NCI-H146 (cell line): ENCODE results near the gene STX17.
"Not testable (repeated sequence)": the region's sequence is repeated elsewhere in the genome, so short reads cannot be mapped to it uniquely, and the experiment has no call there.

Source experiments
- DNase-seq: peaks from one replicate; lab custom pipeline; 2025; lab: John Stamatoyannopoulos, UW

The STX17 gene

DNA sequence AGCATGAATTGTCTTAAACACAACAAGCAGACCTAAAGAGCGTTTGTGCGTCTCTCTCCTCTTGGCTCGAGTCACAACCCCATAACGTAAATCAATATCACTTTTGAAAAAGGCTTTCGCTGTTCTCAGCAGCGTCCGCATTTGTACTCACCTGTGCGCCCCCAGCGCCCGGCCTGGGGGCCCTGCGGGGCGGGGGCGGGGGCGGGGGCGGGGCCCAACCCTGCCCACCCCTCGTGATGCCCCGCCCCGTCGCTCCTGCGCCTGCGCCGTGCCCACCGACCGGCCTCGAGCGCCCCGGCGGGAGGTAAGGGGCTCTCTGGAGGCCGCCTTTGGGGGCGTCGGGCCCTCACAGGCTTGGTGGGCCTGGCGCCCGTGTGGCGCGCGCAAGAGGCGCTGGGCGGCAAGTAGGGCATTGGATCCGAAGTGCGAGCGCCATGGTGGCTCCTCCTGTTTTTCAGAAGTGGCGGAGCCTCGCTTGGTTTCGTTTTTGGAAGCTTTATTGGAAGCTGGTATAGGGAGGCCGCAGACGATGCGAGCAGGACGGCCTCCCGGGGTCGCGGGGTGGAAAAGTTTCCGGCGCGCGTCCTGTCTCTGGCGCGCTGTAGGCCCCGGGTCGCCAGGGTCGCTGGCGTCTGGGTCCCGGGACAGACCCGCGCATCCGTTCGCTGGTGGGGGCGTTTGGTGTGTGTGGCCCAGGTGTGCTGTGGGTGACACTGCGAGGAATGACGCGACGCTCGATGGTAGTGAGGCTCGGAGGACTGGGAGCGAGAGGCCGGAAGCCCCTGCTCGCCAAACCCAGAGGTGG is at the start of gene STX17:
STX17 (plus strand) TSS at position 252 of the 805 bp plus-strand sequence. CDS start 8,586 bp downstream, outside the sequence.
- peak; percentile 68 for DNase-seq

DNA sequence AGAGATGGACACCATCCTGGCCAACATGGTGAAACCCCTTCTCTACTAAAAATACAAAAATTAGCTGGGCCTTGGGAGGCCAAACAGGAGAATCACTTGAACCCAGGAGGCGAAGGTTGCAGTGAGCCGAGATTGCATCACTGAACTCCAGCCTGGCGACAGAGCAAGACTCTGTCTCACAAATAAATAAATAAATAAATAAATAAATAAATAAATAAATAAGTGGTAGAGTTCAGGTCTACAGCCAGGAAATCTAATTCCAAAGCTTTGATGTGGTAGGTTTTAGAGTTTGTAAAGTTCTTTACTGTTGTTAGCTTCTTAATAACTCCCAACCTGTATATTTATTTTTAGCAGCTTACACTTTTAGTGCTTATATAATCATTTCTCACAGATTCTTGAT is 48.9 kb upstream of the STX17 start:
- DNase-seq = not testable (repeated sequence)

DNA sequence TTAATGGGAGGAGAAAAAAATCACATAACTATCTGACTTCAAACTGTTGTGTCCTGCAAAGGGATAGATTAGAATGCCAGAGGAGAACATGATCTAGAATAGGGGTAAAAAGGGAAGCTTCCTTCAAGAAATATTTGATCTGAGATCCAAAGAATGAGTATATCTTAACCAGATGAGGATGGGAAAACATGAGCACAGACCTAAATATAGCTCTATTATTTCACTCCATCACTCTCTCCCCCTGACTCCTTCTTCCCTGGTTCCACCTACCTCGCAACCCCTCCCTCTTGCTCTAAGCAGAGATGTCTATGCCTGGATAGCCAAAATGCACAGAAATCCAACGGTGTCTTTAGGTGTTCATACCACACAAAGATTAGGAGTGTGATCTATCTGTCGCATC is 48.4 kb upstream of the STX17 start:
- no peak for DNase-seq

DNA sequence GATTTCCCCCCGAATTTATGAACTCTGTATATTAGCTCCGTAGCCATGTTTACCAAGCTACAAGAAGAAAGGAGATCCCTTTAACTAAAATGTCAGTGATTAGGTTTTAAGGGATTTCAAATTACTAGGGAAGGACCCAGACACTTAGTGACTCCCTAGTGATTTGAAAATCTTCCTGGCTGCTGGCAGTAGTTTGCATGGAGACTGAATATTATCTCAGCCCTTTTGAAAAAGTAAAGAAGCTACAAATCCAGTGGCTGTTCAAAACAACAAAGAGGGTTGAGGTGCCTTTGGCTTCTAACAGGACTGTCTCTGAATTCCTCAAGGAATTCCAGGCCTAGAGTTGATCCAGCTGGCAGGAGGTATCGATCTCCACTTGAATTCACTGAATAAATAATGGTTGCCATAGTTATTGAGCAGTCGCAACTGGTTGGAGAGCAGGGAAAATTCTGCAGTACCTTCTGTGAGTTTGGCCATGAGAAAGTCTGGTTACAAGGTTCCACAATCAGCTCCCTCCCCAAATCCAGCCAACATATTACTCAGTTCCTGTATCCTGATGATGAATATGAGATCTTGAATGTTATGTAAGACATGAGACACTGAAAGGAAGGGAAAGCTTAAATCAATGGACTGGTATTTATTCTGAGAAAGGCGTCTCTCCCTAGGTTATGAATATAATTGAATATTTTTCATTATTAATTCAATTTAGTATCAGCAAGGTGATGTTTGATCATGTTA is 47.0 kb upstream of the STX17 start:
- peak; percentile 74 for DNase-seq

DNA sequence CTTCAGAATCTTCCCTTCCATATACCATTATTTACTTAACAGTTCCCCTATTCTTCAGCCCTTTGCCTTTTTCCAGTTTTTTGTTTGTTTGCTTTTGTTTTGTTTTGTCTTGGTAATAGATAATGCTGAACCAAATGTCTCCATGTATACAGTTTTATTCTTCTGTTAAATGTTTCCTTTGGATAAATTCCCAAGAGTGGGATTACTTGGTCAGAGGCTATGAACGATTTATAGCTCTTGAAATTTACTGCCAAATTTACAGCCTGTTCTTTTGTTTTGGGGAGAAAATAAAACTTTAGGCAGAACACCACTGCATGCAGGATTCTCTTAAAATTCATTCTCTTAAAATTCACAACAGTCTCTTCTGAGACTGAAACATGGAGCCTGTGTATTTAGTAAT is 46.2 kb upstream of the STX17 start:
- DNase-seq = no peak

DNA sequence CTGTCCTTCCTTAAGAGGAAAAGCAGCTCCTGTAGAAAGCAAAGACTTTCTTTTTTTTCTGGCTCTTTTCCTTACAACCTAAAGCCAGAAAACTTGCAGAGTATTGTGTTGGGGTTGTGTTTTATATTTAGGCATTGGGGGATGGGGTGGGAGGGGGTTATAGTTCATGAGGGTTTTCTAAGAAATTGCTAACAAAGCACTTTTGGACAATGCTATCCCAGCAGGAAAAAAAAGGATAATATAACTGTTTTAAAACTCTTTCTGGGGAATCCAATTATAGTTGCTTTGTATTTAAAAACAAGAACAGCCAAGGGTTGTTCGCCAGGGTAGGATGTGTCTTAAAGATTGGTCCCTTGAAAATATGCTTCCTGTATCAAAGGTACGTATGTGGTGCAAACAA is 42.5 kb upstream of the STX17 start:
- no peak for DNase-seq

DNA sequence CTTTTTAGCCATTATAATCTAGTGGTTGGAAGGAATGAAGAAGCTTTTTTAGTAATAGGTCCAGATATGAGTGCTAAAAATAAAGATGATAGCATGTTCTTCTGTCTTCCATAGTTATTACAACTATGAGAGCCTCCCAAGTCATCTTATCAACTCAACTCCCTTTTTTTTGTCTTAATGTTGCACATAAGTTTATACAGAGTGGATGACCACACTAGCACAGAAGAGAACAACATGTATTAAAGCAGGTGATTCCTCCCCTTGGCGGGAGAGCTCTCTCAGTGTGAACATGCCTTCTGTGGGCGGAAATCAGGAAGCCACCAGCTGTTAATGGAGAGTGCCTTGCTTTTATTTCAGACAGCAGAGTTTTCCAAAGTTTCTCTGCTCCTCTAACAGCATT is 40.1 kb upstream of the STX17 start:
- DNase-seq = no peak

DNA sequence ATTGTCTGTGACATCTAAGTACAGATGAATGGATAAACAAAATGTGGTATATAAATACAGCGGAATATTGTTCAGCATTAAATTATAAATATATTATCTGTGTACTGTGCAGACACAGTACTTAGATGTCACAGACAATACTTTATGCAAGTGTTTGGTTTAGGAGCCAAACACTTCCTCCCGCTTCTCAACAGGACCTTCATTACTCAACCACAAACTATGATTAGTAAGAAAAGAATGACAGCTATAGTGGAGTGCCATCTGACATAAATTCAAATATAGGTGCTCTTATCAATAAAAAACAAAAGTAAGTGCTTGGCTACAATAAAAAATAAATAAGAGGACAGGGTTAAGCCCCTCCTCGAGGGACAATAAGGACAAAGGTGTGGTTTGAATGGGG is 38.9 kb upstream of the STX17 start:
- no peak for DNase-seq

DNA sequence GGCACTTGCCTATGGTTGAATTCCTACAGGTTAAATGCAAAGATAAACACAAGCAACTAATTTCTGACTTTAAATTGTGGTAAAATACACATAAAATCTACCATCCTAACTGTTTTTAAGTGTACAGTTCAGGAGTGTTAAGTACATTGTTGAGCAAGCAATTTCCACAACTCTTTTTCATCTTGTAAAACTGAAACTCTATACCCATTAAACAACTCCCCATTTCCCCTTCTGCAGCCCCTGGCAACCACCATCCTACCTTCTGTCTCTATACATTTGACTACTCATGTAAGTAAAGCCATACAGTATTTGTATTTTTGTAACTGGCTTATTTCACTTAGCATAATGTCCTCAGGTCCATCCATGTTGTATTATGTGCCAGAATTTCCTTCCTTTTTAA is 38.5 kb upstream of the STX17 start:
- DNase-seq = no peak

DNA sequence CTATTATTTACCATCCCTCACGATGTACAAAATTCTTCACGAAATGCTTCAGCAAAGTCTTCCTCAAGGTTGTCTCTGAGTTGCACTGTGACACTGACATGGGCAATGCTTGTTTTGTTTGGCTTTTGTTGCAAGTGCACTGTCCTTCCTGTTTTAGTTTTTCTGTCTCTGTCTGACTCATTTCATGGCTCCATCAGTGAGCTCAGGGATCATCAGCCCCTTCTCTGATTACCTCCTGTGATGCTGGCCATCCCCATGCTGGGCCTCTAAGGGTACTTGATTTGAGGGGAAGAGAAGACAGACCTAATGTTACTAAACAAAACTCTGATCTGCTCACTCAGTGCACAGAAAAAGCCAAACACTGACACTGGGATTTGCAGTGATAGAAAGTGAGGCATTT is 37.6 kb upstream of the STX17 start:
- no peak for DNase-seq

DNA sequence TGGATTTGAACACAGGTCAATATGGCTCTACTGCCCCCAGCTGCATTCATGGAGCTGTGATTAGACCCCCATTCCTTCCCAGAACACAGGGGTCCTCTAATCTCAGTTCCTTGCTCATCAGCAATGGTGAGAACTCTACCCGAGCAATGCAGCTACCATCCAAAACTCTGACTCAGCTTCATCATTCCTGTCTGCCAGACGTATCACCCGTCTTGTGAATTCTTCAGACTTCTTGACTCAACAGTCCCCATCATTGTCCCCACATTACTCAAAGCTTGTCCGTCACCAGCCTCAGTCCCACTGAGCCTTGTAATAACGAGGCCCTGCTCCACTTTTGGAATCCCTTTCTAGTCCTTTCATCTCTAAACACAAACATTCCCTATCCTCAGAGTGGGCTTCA is 36.3 kb upstream of the STX17 start:
- DNase-seq = no peak

DNA sequence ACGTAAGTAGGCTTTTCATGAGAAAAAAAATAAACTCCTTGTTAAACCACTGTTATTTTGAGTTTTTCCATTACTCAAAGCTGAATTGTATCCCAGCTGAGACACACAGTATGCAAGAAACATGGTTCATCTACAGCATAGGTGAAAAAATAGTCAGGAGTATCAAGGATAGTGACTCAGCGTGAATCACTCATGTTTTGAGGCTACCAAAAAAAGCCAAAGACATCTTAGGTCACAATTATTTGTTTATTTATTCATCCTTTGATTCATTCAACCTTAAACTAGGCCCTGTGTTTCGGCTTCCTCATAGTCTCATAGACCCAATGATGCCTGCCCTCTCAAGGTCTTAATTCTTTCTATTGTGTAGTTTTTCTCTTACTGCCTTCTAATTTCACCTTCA is 32.9 kb upstream of the STX17 start:
- DNase-seq = no peak

DNA sequence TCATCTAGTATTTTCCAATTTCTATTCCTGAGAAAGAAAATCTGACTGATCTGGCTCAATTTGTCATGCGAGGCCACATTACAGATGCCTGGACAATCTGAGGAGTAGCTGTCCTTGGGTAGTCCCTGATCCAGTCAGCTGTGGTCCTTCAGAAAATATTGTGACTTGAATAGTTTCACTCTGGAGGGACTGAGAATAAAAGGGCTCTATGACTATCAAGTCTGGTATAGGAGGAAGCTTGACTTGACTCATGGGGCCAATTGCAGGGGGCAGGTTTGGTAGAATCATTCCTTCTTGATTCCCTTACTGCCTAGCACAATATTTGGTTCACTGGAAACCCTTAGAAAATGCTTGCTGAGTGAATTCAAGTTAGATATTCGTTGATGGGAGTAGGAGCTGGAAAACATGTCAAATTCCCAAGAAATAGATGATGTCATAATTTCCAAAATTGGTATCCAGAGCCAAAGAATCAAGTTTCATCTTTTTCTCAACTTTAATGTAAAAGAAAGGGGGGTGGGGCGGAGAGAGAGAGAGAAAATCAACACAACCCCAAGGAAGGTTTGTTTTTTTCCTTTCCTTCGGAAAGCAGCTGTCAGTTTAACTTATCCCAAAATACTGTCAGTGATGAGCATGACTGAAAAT is 32.4 kb upstream of the STX17 start:
- no peak for DNase-seq

DNA sequence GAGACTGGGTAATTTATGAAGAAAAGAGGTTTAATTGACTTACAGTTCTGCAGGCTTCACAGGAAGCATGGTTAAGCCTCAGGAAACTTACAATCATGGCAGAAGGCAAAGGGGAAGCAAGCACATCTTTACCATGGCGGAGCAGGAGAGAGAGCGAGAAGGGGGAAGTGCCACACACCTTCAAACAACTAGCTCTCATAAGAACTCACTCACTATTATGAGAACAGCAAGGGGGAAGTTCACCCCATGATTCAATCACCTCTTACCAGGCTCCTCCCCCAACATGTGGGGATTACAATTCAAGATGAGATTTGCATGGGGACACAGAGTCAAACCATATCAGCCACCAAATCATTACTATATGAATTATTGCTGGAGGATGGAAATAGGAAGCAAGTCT is 30.3 kb upstream of the STX17 start:
- no peak for DNase-seq

DNA sequence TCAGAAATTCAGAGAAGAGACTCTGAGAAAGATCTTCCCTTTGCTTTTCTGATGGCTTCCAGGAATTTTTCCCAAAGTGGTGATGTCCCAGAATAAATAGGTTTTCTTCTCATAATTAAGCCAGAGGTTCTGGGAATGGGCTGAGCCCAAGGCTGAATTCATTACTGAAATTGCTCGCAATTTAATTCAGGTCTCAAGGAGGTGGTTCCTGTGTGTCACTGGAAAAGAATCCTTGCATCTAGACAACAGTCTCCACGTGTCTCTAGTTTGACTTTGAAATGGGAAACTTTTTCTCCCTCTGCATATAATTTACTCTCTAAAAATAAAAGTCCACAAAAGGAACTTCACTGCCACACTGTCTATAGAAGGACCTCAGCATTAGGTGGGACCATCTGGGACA is 27.8 kb upstream of the STX17 start:
- no peak for DNase-seq

DNA sequence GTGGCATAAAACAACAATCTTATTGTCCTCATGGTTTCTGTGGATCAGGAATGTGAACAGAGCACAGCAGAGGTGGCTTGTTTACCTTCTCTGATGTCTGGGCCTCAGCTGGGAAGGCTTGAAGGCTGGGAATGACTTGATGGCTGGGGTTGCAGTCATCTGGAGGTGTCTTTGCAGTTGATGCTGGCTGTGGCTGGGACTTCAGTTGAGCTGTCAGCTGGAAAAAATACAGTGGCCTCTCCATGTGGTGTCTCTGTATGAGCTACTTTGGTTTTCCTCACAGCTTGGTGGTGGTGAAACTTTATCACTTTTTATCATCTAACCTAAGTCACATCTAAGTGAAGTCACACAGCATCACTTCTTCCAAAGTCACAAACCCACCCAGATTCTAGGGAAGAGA is 24.7 kb upstream of the STX17 start:
- no peak for DNase-seq

DNA sequence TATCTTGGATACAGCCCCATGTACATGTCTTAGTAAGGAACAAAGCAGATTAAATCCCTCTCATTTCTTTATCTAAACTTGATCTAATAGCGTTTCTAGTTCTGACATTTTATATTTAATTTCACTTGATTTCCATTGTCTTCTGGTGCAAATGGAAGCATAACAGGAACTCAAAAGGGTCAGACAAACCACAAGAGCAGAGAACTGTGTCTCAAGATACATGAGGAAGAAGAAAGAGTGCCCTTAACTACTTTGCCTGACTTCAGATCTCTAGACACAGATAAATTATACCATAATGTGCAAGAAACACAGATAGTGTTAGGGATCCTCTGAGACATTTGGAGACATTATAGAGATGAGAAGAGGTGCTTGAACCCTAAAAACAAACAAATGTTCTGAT is 20.7 kb upstream of the STX17 start:
- DNase-seq = no peak

DNA sequence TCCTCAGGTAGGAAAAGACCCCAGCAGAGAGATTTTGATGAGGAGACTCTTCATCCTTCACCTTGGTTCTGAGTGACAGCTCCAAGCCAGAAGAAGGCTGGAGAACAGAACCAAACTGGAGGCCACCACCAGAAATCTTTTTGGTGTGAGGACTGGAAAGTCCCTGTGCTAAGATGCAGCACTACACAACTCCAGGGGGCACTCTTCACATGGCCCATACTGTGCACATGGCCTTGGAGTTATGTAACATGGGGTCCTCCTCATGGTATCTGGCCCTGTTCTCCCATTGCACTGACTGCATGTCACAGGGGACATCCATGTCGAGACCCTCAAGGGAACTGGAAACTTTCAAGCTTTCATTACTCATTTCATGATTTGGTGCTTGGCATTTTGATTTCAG is 17.3 kb upstream of the STX17 start:
- DNase-seq = no peak

DNA sequence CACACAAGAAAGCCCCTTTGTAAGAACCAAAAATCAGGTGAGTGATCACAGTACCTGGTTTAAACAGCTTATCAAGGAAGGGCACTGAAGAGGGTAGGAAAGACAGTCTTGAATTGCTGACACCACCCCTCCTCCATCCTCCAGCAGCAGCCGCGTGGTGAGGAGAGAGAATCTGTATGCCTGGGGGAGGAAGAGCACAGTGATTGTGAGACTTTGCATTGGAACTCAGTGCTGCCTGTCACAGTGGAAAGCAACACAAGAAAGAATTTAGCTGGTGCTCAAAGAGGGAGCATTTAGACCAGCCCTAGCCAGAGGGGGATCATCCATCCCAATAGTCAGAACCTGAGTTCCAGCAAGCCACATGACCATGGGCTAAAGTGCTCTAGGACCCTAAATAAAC is 11.6 kb upstream of the STX17 start:
- no peak for DNase-seq

DNA sequence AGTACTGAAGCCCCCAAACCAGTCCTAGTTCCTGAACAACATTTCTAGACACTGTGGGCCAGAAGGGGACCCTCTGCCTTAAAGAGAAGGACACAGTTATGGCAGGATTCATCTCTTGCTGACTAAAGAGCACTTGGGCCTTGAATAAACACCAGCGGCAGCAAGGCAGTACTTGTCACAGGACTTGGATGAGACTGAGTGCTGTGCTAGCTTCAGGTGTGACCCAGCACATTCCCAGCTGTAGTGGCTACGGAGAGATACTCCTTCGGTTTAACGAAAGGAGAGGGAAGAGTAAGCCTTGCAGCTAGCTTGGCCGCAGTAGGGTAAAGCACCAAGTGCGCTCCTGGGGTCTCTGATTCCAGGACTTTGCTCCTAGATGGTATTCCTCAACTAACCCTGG is 10.9 kb upstream of the STX17 start:
- DNase-seq = no peak

DNA sequence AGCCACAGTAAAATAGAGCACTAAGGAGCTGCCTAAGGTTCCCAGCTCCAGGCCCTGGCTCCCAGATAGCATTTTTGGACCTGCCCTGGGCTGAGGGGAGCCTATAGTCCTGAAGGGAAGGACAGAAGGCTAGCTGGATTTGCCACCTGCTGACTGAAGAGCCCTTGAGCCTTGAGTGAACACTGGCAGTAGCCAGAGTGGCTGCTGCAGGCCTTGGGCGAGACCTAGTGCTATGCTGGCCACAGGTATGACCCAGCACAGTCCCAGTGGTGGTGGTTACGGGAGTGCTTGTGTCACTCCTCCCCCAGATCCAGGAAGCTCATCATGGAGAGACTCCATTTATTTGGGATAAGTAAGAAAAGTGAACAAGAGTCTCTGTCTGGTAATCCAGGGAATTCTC is 10.3 kb upstream of the STX17 start:
- no peak for DNase-seq

DNA sequence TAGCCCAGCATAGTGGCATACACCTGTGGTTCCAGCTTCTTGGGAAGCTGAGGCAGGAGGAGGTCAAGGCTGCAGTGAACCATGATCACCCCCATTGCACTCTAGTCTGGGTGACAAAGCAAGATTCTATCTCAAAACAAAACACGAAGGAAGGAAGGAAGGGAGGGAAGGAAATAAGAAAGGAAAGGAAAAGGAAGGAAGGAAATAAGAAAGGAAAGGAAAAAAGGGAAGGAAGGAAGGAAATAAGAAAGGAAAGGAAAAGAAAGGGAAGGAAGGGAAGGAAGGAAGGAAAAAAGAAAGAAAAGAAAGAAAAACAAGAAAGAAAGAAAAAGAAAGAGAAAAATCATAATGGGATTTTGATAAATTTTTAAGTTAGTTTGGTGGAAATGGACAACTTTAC is 3.1 kb upstream of the STX17 start:
- DNase-seq = no peak

DNA sequence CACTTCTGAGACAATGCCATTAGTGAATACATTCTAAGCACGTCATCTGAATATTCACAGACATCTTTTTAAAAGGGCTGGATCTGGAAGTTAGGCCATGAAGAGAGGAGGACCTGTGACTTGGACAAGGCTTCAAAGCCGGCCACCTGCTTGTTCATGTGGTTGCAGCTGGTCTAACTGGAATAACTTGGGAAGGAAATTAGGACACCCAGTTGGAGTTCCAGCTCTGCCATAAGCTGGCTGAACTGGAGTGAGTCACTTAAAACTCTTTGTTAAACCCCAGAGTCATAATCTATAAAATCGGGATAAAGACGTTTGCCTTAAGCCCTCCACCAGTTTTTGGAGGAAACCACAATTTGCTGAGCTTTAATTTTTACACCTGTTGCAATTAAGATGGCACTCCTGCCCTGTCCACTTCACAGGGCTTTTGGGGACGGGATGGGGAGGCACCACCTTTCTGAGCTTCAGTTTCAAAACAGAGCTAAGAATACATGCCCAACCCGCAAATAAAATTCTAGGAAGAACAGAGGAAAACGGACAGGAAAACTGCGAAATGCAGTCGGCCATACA is 536 bp upstream of the STX17 start:
- DNase-seq = peak; percentile 44
